Prostate gland (tissue), 2 donors: ENCODE measurements around the gene FAF1.

Experiments used
- CTCF ChIP-seq, 4 experiments: fragments of 200-600 bp in 2 of 4; fragments of 450-650 bp in 2 of 4; sonication (generic) in 2 of 4; IDR thresholded peaks; 1 replicate in 3 of 4; 2 replicates in 1 of 4; pipeline ENCODE4 v1.5.1; 2016 to 2019; ENCODE audit warnings: antibody characterized with exemption in 4 of 4, mild to moderate bottlenecking in 2 of 4, moderate library complexity in 2 of 4
- POLR2A ChIP-seq: fragments of 450-650 bp; IDR thresholded peaks from one replicate; pipeline ENCODE4 v1.6.1; 2016; ENCODE audit warnings: antibody characterized with exemption, mild to moderate bottlenecking
- POLR2AphosphoS5 ChIP-seq: sonication (generic); formaldehyde crosslinking; IDR thresholded peaks from one replicate; pipeline ENCODE4 v1.6.1; 2017; ENCODE audit warnings: antibody characterized with exemption

DNA sequence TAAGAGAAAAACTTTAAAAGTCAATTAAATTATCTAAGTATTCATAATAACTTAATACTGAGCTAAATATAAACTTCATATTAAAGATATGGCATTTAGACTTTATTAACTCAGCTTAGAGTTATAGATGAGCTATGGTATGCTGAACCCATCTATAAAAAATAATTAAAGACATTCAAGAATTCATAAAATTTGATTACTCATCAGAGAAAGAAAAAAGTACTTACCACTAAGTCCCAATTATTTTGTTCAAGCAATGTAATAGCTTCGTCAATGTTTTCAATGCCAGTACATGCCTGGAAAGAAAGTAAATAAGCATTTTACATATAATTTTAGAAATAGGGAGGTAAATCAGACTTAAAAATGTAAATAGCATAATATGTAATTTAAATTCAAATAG is 102.4 kb downstream of the FAF1 start:
- TF ChIP-seq CTCF (IDR thresholded peaks at IDR 0.05) = no peak
- no peak for TF ChIP-seq POLR2A
- TF ChIP-seq POLR2AphosphoS5 = no peak
